HK-2 (cell line): ENCODE measurements around the gene ACO1.

ENCODE experiments used
- DNase-seq: peaks from one replicate; pipeline ENCODE4 v3.0.0-alpha.2; 2018; ENCODE audit not compliant: unreplicated experiment

The ACO1 gene

GRCh38 chr9:32382565-32383320 lies 1.7 kb upstream of the ACO1 start:
- DNase-seq: no peak

DNA sequence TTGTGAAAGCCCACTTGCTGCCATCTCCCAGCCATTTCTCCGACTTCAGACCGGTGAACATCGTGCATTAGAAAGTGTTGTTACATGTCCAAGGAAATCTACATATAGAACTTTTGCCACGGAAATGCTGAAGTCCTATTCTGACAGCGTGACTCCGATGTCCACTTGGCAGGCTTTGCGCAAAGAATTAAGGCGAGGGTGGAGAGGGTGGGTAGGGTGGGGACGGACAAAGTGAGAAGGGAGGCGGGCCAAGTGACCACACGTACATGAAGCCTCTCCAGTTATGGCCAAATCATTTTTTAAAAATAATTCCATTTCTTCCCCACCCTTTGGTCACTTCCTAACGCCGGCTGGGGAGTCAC lies 460 bp upstream of the ACO1 start:
- DNase-seq: no peak

DNA sequence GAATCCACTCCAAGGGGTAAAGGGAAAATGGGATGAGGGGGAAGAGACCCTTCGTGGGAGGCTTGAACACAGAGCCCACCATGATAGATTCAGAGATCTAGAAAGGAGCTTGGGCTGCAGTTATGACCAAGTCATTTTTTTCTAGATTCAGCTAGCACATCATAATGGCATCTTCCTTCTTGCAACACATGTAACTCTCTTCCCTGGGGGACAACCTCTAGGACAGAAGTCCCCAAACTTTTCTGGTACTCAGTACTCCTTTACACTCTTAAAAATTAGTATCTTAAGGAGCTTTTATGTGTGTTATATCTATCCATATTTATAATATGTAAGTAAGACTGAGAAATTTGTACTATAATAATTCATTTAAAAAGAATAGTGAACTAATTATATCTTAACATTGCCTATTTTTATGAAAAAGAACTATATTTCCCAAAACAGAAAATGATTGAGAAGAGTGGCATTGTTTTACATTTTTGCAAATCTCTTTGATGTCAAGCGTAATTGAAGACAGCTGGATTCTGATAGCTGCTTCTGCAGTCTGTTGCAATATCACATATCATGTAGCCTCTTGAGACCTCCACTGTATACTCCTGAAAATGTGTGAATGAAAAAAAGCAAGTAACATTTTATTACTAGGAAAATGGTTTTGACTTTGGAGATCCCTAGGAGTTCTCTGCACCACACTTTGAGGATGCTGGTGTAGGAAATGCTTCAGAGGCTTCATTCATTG lies 875 bp downstream of the ACO1 start:
- DNase-seq: no peak

DNA sequence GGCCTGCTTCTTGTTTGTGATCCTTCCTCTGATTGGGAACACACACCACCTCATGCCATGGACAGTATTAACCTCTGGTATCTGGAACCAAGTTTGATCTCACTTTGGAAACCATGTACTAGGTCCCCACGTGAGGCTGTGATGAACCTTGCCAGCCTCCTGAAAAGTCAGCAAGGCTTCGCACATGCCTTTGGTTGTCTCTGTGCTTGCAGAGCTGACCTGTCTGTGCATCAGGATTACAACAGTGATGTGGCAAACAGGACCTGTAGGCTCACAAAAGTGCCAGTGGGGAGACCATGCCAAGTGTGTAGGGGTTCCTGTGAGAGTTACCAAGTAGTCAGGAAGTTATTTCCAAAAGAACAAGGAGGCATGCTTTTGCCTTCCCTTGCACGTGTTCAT lies 1.4 kb downstream of the ACO1 start:
- DNase-seq: no peak

- DNase-seq: no peak
Observed at GRCh38 chr9:32387256-32387655, 2.8 kb downstream of the ACO1 start.

DNA sequence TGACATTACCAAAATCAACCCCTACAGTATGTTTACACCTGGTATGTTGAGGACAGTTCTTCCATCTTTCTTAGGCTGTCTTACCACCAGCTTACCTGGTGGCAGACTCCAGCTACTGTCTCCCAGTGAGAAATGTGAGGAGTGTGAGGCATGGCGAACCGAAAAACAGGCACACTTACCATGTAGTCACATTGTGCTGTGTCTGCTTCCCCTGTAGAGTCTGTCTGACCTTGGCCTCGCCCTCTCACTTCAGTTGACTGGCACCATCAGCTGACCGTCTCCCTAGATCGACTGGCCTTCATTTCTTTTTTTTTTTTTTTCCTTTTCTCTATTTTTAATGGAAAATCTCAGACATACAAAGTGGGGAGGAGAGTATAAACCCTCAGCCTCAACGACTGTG lies 4.9 kb downstream of the ACO1 start:
- no peak for DNase-seq

GRCh38 chr9:32393911-32394310 lies 9.5 kb downstream of the ACO1 start:
- no peak for DNase-seq

DNA sequence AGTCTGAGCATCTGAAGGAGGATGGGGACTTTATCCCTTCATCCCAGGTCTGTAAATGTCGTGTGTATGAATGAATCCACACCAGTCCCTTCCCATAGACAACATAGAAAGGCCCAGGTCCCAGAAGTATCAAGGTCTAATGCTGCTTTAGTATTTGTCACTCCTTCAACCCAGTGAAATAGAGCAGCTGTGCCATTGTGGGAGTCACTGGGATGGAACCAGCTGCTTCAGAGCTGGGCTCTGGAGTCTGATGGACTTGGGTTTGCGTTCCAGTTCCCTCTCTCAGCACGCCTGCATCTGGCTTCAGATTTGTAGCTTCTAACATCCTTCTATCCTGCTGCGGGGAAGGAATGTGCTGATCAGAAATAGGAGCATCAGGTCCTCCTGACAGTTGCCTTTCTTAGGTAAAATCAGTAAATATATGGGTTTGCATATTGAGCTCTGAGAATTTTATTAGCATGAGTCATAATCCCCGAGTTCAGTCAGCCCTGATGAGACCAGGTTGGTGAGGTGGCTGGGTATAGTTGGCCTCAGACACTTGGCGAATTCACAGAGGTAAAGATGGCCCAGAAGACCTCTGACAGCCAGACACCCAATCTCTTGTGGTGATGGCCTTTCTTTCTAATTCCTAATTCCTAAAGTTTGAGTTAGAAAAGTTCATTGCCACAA lies 10.1 kb downstream of the ACO1 start:
- DNase-seq: no peak

DNA sequence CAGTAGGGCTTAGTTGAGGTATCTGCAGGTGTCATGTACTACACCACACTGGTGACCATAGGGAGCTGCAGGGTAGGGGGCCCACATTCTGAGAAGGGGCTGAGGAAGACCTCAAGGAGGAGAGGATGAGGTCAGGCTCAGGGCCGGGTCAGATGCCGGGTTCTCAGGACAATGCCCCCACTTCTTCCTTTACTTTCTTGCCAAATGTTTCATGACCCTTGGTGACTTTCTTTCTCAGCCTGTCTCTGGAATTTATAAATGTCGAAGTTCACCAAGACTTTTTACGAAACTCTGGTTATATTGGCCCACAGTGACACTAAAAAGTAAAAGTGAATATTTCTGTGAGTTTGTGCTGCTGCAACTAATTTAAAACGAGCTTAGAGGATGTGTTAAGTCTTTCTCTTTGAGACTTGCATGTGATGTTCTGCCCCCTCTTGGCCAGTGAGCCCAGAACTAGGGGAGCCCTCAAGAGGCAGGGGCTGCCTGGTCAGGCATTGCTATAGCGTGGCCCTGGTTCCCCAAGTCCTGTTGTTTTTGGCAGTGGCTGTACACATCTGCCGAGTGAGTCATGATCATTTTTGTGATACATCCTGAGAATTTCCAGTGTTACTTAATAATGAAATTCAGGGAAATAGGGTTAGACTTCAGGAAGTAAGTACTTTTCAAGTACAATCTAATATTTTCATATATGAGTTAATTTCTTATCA lies 11.2 kb downstream of the ACO1 start:
- no peak for DNase-seq

DNA sequence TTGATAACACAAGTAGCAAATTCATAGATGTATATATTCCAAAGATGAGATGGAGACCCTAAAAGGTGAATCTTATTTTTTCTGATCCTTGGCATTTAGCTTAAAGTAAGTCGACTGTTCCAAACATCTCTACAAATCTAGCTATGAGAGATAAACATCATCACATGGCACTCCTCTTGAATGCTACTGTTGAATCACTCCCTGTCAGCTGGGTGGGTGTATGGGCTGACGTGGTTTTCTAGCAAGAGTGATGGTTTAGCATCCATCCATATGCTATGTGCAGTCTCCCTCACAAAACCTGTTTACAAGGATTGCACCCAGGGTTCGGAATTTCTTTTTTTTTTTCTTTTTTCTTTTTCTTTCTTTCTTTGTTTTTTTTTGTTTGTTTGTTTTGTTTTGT lies 13.8 kb downstream of the ACO1 start:
- no peak for DNase-seq

DNA sequence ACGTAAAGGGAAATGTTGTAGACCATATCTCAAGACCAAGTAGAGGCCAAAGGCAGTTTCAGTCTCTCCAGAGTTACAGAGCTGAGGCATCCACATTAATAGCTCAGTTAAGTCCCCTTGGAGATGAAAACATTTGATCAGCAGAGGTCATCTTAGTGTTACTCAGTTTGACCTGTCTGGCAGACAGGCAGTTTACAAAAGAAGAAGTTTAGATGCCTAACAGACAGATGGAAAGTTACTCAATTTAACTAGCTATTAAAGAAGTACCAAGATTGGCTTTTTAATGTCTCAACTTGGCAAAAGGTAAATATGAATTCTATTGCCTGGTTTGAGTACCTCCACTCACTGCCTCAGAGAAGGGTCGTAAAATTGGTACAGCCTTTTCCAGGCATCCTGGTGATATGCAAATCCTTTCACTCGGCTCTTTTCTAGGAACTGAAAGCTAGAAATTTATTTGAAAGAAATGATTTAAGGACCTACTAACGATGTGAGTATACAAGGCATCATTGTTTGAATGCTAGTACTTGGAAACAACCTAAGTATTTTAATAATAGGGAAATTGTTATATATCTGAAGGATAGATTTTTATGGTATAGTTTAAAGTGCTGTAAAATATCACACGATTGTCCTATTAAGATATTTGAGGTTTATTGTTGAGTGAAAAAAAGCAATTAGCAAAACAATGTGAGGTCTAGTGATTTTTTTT lies 14.8 kb downstream of the ACO1 start:
- no peak for DNase-seq

DNA sequence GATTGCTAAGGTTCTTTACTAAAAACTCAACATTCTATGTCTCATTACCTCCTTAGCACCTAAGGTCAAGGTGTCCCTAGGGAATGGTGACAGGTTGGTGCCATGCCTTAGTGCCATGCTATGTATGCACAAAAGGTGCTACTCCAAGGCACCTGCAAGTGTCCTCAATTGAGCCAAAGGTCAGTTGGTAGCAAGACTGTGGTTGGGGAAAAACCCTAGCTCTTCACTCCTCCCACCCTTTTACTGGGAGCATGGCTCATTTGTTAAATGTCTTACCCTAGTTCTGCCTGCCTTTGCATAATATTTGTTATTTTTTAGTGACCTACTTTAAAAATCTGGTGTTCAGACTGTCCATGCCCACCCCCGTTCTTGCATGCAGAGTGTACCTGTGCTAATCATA lies 17.0 kb downstream of the ACO1 start:
- no peak for DNase-seq

GRCh38 chr9:32403567-32404260 lies 19.3 kb downstream of the ACO1 start:
- no peak for DNase-seq

GRCh38 chr9:32404402-32404801 lies 20.0 kb downstream of the ACO1 start:
- DNase-seq: no peak

DNA sequence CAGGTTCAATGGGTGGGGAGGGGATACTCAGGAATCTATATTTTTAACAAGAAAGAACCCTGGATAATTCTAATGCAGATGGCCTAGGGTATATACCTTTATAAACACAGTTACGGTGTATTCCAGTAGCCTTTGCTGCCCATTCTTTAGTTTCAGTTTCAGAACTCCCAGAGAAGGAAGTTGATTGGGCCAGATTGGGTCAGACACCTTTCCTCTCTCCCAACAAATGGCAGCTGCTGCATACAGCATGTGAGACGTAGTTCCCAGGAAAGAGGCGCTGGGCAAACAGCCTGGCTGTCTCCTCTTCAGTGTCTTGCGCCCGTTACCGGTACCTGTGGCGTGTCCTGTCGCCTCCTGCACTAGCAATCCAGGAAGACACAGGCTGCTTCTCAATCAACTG lies 20.4 kb downstream of the ACO1 start:
- DNase-seq: no peak

GRCh38 chr9:32405506-32405905 lies 21.1 kb downstream of the ACO1 start:
- no peak for DNase-seq

DNA sequence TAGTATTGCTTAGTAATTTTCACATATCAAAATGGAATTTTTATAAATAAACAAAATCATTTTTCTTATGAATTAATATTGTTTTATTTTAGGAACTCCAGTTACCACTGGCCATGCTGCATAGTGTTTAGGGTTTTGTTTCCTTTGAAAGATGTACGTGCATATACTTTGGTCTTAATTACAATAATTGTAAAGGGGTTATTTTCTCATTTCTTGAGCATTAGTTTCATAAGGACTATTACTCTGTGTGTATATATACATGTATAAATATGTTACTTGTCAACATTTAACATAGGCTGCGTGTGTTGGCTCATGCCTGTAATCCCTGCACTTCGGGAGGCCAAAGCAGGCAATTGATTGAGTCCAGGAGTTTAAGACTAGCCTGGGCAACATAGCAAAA lies 21.6 kb downstream of the ACO1 start:
- DNase-seq: no peak

DNA sequence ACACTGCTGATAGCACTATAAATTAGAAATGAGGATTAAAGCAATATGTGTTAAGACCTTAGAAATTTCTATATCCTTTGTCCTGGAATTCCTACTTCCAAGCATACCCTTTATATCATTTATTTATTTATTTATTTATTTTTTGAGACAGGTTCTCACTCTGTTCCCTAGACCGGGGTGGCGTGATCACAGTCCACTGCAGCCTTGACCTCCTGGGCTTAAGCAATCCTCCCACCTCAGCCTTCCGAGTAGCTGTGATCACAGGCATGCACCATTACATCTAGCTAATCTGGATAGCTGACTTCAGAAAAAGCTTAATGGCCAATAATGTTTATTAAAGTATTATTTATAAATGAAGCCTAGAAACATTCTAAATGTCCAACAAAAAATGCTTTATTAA lies 27.3 kb downstream of the ACO1 start:
- DNase-seq: no peak

- DNase-seq: no peak
Observed at GRCh38 chr9:32412440-32412839, 28.0 kb downstream of the ACO1 start.

- no peak for DNase-seq
Observed at GRCh38 chr9:32413424-32413823, 29.0 kb downstream of the ACO1 start.

DNA sequence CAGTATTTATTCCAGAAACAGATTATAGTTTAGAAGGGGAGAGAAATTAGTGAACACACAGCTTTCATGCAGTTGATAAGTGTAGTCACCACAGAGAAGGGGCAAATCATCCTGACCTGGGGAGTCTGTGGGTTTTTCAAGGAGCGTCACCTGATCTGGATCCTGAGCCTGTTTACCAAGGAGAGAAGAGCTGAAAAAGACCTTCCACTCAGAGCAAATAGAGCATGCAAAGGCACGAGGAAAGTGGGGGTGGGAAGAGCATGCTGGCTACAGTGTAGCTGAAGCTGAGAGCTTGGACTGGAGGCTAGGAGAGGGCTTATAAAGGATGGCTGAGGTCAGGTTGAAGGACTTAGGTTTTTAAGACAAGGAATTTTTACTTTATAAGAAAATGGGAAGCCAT lies 30.4 kb downstream of the ACO1 start:
- no peak for DNase-seq
